Sigmoid colon (tissue), 7 donors: ENCODE measurements around the gene MYO5B. TPM values are rescaled to one million over a fixed set of nuclear protein-coding genes. Genes with fewer than 3 reads are reported as not detected.

ENCODE experiments used
- DNase-seq: peaks from one replicate; pipeline ENCODE4 v3.0.0-alpha.2; 2019
- H3K27ac ChIP-seq, 4 donors: fragments of 200-600 bp; sonication (generic); one replicate each; pipeline ENCODE4 v1.5.1; 2016 to 2019; ENCODE audit warnings: mild to moderate bottlenecking in 1 of 4
- H3K27me3 ChIP-seq, 3 donors: fragments of 200-600 bp; sonication (generic); one replicate each; pipeline ENCODE4 v1.5.1; 2019; ENCODE audit warnings: mild to moderate bottlenecking in 1 of 3
- H3K36me3 ChIP-seq, 4 donors: fragments of 200-600 bp; sonication (generic); one replicate each; pipeline ENCODE4 v1.5.1; 2016 to 2019
- H3K4me1 ChIP-seq, 4 donors: fragments of 200-600 bp; sonication (generic); one replicate each; pipeline ENCODE4 v1.5.1; 2017 to 2019
- H3K4me3 ChIP-seq, 4 donors: fragments of 200-600 bp; sonication (generic); one replicate each; pipeline ENCODE4 v1.5.1; 2017 to 2019; ENCODE audit warnings: mild to moderate bottlenecking in 2 of 4, moderate library complexity in 1 of 4
- H3K9me3 ChIP-seq, 4 donors: fragments of 200-600 bp in 3 of 4; sonication (generic) in 3 of 4; one replicate each; pipeline versions ENCODE4 v1.5.1 to v1.6.1; 2013 to 2019
- EP300 ChIP-seq, 4 donors: sonication (generic); formaldehyde crosslinking; IDR thresholded peaks; one replicate each; pipeline ENCODE4 v1.6.1; 2017; ENCODE audit warnings: antibody characterized with exemption in 4 of 4
- POLR2A ChIP-seq, 2 donors: fragments of 450-650 bp; IDR thresholded peaks; one replicate each; pipeline ENCODE4 v1.6.1; 2016; ENCODE audit warnings: antibody characterized with exemption in 2 of 2, mild to moderate bottlenecking in 2 of 2, moderate library complexity in 2 of 2
- POLR2AphosphoS5 ChIP-seq, 4 donors: sonication (generic); formaldehyde crosslinking; IDR thresholded peaks; one replicate each; pipeline ENCODE4 v1.6.1; 2017; ENCODE audit warnings: antibody characterized with exemption in 4 of 4
- WGBS, 2 donors: extraction: QIAGEN DNeasy Blood & Tissue Kit; methylation state at CpG; one replicate each; pipeline ENCODE4 v1.1.7; 2013; 5-methylcytosine and 5-hydroxymethylcytosine counted together
- intact Hi-C: fragments of 100-400 bp; cut with DNase I; formaldehyde crosslinking; loops from one replicate; pipeline ENCODE4 v1.15.1; 2023
- polyA plus RNA-seq, 3 donors: library from polyadenylated mRNA; stranded (reverse); fragments of 200-250 nt; gene quantifications; one replicate each; pipeline ENCODE4 v1.2.3, GENCODE V29; 2013
- total RNA-seq, 4 donors: library from RNA; depleted of rRNA; stranded (reverse); fragments of >200 nt; gene quantifications; one replicate each; pipeline ENCODE4 v1.1.0, GENCODE V29; 2016
- TF ChIP-seq, protein P1 (sequence below), 4 experiments: fragments of 450-650 bp in 3 of 4; fragments of 200-600 bp in 1 of 4; IDR thresholded peaks; one replicate each; pipeline ENCODE4 v1.5.1; 2016 to 2019; ENCODE audit warnings: antibody characterized with exemption in 4 of 4, mild to moderate bottlenecking in 3 of 4, moderate library complexity in 2 of 4
- donor health status: healthy with polysubstance abuse.
- donor health status: Bipolar disorder and iron deficiency.
- donor health status: healthy.

The MYO5B gene
- total and polyA plus RNA-seq, 7 donors: 0.14 to 80.7 (median 3.0) TPM

DNA sequence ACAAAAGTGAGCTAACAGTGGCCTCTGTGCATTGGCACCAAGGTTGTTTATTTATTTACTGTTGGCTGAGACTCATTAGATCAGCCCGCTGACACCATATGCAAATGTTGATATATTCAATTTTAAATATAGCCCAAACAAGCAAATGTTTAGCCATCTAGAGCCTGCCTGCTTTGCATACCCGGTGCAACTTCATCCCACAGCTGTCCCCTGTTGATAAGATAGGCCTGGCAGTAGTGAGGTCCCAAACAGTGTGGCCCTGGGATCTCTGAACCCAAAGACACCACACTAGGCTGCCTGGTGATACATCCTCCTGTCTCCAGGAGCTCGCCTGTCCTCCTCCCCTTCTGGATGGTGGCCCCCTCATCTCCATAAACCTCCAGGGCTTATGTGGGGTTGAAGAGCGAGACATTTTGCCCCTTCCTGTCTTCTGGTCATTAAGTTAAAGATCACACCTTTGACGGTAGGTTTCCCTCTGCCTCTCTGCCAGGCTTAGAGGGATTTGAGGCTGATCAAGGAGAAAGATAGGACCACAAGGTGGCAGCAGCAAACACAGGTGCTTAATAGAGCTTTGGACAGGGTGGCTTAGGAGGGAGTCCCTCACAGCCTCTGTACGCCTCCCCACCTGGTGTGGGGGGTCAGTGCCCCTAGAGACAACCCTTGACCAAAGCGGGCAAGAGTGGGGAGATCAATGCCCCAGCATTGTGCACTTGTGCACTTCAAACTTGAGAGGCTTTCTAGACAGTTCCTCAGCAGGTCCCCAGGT, 23.7 kb upstream of the MYO5B start:
- intact Hi-C loops: no loop called here
- H3K4me1 ChIP-seq: peaks cover 0 to 17% (median 5%) of the 10 kb centered on the region in 4 donors
- no peak overlapping the region for H3K4me3 ChIP-seq
- peaks cover 0 to 4% (median 1%) of the 10 kb centered on the region in 4 donors for H3K9me3 ChIP-seq
- no peak for DNase-seq
- H3K36me3 ChIP-seq: no peaks in the 10 kb centered on the region
- TF ChIP-seq POLR2A (IDR thresholded peaks at IDR 0.05): no peak
- TF ChIP-seq, protein P1, sequence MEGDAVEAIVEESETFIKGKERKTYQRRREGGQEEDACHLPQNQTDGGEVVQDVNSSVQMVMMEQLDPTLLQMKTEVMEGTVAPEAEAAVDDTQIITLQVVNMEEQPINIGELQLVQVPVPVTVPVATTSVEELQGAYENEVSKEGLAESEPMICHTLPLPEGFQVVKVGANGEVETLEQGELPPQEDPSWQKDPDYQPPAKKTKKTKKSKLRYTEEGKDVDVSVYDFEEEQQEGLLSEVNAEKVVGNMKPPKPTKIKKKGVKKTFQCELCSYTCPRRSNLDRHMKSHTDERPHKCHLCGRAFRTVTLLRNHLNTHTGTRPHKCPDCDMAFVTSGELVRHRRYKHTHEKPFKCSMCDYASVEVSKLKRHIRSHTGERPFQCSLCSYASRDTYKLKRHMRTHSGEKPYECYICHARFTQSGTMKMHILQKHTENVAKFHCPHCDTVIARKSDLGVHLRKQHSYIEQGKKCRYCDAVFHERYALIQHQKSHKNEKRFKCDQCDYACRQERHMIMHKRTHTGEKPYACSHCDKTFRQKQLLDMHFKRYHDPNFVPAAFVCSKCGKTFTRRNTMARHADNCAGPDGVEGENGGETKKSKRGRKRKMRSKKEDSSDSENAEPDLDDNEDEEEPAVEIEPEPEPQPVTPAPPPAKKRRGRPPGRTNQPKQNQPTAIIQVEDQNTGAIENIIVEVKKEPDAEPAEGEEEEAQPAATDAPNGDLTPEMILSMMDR (IDR thresholded peaks at IDR 0.05): peak in 2 of 4 experiments; percentile 10 to 18
- TF ChIP-seq POLR2AphosphoS5 (IDR thresholded peaks at IDR 0.05): no peak
- TF ChIP-seq EP300 (IDR thresholded peaks at IDR 0.05): no peak
- WGBS, 2 donors: 45 to 58% methylated on average over 7 of the region's 7 CpGs
- no peaks in the 10 kb centered on the region for H3K27me3 ChIP-seq
- H3K27ac ChIP-seq: no peak overlapping the region

DNA sequence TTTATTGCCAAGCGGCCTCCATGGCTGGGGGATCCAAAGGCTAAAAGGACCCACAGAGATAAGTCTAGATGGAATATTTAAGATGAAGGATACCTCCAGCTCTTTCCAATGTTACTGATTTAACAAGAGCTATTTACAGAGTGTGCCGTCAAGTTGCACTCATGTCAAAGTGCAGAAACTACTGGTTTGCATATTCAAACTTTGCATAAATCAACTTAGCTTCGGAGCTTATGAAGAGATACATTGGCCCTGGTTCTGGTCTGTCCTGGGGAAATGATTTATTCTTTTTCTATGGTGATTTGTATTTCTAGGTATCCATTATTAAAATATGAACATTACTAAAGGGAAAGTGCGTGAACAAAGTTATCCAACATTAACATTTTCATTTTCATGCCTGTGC, 14.4 kb upstream of the MYO5B start:
- Histone ChIP-seq H3K4me1 (peaks cover 0 to 2% (median 0%) of the 10 kb centered on the region in 4 donors), H3K36me3 (no peaks in the 10 kb centered on the region), H3K9me3 (no peaks in the 10 kb centered on the region), H3K4me3 (no peak overlapping the region), H3K27ac (no peak overlapping the region), H3K27me3 (peaks cover 0 to 19% (median 2%) of the 10 kb centered on the region in 3 donors)
- no peak for DNase-seq
- intact Hi-C loops: no loop called here
- WGBS, 2 donors: 88 to 93% methylated on average over 4 of the region's 4 CpGs
- TF ChIP-seq POLR2A (IDR thresholded peaks at IDR 0.05) (no peak), POLR2AphosphoS5 (IDR thresholded peaks at IDR 0.05) (no peak)

DNA sequence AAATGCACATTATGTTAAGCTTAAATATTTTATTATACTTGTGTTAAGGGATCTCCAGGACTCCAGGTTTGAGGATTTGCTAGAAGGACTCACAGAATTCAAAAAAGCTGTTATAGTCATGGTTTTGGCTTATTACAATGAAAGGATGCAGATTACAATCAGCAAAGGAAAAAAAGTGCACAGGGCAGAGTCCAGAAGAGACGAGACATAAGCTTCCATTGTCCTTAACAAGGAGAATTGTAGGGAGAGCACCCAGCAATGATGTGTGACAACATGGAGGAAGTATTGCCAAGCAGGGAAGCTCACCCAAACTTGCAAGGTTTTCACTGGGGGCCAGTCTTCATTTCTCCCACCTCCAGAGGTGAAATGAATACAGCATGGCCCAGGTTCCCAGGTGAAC, 12.8 kb upstream of the MYO5B start:
- DNase-seq: no peak
- intact Hi-C loops: no loop called here
- no peak for TF ChIP-seq POLR2AphosphoS5 (IDR thresholded peaks at IDR 0.05)
- TF ChIP-seq POLR2A (IDR thresholded peaks at IDR 0.05): no peak
- TF ChIP-seq EP300 (IDR thresholded peaks at IDR 0.05): no peak
- TF ChIP-seq, protein P1 (IDR thresholded peaks at IDR 0.05): no peak
- Histone ChIP-seq H3K36me3 (no peaks in the 10 kb centered on the region), H3K27ac (no peak overlapping the region), H3K9me3 (no peaks in the 10 kb centered on the region), H3K4me3 (no peak overlapping the region), H3K4me1 (no peaks in the 10 kb centered on the region), H3K27me3 (peaks cover 0 to 22% (median 3%) of the 10 kb centered on the region in 3 donors)
- 11 to 29% methylated on average over 1 of the region's 1 CpG for WGBS, 2 donors

DNA sequence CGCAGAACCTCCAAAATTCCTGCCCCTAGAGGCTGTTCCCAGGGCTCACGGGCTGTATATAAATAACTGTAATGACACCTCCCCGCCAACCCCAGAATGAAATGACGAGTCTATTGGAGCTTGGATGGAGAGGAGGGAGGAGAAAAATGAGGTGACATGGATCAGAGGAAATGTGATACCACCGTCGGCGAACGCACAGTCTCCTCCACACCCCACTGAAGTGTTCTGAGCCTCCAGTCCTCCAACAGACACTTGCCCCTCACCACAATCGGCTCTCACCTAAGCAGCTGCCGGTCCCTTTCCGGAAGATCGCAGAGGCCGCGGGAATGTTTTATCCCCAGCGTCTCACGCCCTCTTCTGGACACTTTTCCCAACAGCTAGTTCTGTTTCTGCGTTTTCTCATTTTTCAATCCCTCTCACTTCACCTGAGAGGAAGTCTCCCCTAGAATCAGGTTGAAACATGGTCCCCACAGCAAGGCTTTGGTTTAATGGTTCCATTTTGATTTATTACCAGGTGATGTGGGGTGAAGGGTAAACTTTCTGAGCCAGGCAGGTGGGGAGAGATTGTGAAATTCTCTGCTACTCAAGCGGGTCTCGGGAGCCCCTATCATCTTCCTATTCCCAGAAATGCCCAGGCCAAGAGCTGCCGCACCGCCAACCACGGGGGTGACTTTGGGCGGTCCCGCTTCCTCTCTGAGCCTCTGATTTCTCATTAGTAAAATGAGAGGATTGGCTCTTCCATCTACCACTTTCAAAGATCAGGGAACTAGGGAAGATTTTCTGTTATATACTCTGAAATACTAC, 9.1 kb upstream of the MYO5B start:
- no peak overlapping the region for H3K27ac ChIP-seq
- no peak for DNase-seq
- H3K9me3 ChIP-seq: no peaks in the 10 kb centered on the region
- TF ChIP-seq EP300 (IDR thresholded peaks at IDR 0.05): no peak
- TF ChIP-seq, protein P1 (IDR thresholded peaks at IDR 0.05): peak in 3 of 4 experiments; percentile 19 to 53 (median 38)
- H3K4me1 ChIP-seq: no peaks in the 10 kb centered on the region
- no peak overlapping the region for H3K4me3 ChIP-seq
- H3K27me3 ChIP-seq: peaks cover 0 to 31% (median 3%) of the 10 kb centered on the region in 3 donors
- WGBS, 2 donors: 27 to 29% methylated on average over 24 of the region's 24 CpGs
- H3K36me3 ChIP-seq: no peaks in the 10 kb centered on the region
- intact Hi-C loops: loop anchor here (2.0 kb wide), 1 partner anchor 259 kb away; no protein-coding TSS in a partner anchor

DNA sequence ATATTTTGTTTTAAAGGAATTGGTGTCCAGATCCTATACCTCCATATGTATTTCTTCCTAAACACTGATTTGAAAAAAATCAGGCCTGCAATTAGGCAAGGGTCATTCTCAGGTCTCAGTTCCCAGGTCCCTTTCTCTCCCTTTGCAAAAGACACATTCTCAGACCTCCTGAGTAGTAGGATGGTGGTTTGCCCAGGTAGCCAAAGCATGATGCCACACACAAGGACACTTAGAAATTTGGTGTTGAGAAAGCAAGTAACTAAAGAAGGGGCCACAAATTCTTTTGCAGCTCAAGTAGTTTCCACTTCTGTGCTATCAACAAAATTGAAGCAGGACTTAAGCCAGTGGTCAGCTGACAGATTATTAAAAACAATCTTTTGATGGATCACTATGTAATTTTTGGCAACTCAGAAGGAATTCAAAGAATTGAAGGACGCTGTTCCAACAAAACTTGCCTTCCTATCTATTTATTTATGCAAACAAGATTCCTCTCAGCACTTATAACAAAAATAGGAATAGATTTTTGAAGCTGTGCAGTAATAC, 6.6 kb upstream of the MYO5B start:
- WGBS, 2 donors: 69 to 83% methylated on average over 1 of the region's 1 CpG
- no peak for DNase-seq
- Histone ChIP-seq H3K27ac (no peak overlapping the region), H3K4me3 (no peak overlapping the region), H3K9me3 (no peaks in the 10 kb centered on the region), H3K4me1 (no peaks in the 10 kb centered on the region), H3K36me3 (no peaks in the 10 kb centered on the region), H3K27me3 (peaks cover 4 to 48% (median 15%) of the 10 kb centered on the region in 3 donors)
- TF ChIP-seq EP300 (IDR thresholded peaks at IDR 0.05): no peak
- TF ChIP-seq POLR2A (IDR thresholded peaks at IDR 0.05): no peak
- no peak for TF ChIP-seq POLR2AphosphoS5 (IDR thresholded peaks at IDR 0.05)
- TF ChIP-seq, protein P1 (IDR thresholded peaks at IDR 0.05): no peak
- intact Hi-C loops: no loop called here
